Nephron (organoid): Measurements from ENCODE around the gene TOR4A.
A peak's percentile ranks its signal among the peaks of the same experiment; 100 is the strongest.

Experiments used
- H3K27ac Mint-ChIP-seq, 3 experiments: 2 replicates each; pipeline ENCODE4 v1.8.0; 2020; ENCODE audit warnings: mixed read lengths in 3 of 3, mild to moderate bottlenecking in 2 of 3, moderate library complexity in 1 of 3
- H3K27me3 Mint-ChIP-seq: 2 replicates; pipeline ENCODE4 v1.8.0; 2021; ENCODE audit warnings: low read depth, mild to moderate bottlenecking, moderate library complexity, mixed read lengths
- H3K36me3 Mint-ChIP-seq: 2 replicates; pipeline ENCODE4 v1.8.0; 2020; ENCODE audit warnings: low read depth, mixed read lengths
- H3K4me1 Mint-ChIP-seq: 2 replicates; pipeline ENCODE4 v1.8.0; 2020; ENCODE audit warnings: mixed read lengths
- H3K4me3 Mint-ChIP-seq, 3 experiments: 2 replicates each; pipeline ENCODE4 v1.8.0; 2020; ENCODE audit warnings: mild to moderate bottlenecking in 3 of 3, mixed read lengths in 3 of 3, moderate library complexity in 2 of 3
- H3K9me3 Mint-ChIP-seq: 2 replicates; pipeline ENCODE4 v1.8.0; 2020; ENCODE audit warnings: mixed read lengths
- TF ChIP-seq, protein P1 (sequence below), 3 experiments: fragments of 200-600 bp; sonication (generic); IDR thresholded peaks; one replicate each; pipeline ENCODE4 v1.5.0; 2021; ENCODE audit warnings: antibody characterized with exemption in 3 of 3; ENCODE audit not compliant: unreplicated experiment in 3 of 3

Gene TOR4A

DNA sequence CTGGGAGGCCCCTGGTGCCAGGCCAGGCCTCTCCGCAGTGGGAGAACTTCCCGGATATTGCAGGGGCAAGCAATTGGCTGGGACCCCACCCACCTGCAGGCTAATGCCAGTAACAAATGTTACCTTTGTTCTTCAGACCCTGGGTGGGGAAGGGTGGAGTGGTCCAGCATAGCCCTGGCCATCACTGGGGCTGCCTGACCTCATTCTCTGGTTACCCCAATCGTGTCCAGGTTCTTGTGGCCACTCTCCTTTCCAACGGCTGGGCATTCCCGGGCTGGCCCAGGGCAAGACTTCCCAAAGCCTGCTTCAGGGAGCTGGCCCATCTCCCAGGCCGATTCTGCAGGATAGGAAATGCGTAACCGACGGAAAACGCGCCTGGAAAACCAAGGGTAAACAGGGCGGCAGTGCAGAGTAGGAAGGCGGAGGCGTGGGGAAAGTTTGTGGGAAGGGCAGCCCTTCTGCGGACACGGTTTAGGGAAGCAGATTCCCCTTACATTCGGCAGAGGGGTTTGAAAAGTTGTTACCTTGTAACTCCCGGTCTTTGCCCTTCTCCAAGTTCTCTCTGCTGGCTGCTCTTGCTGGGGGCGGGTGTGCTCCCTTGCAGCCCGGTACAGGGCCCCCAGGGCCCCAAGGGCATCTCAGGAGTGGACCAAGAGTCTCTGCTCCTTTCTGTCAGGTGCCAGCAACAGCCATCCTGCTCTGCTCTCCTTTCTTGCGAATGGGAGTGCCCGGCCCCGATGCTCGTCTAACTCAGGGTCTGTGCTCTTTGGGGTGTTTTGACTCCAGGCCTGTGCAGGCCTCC lies 21.1 kb downstream of the TOR4A start:
- Mint-ChIP-seq H3K9me3 (peaks cover 2% of the 10 kb centered on the region), H3K4me3 (peak overlapping the region; percentile 51 to 62 (median 59)), H3K27ac (no peak overlapping the region), H3K36me3 (no peaks in the 10 kb centered on the region), H3K4me1 (peaks cover 27% of the 10 kb centered on the region), H3K27me3 (peaks cover 38% of the 10 kb centered on the region)
- TF ChIP-seq, protein P1, sequence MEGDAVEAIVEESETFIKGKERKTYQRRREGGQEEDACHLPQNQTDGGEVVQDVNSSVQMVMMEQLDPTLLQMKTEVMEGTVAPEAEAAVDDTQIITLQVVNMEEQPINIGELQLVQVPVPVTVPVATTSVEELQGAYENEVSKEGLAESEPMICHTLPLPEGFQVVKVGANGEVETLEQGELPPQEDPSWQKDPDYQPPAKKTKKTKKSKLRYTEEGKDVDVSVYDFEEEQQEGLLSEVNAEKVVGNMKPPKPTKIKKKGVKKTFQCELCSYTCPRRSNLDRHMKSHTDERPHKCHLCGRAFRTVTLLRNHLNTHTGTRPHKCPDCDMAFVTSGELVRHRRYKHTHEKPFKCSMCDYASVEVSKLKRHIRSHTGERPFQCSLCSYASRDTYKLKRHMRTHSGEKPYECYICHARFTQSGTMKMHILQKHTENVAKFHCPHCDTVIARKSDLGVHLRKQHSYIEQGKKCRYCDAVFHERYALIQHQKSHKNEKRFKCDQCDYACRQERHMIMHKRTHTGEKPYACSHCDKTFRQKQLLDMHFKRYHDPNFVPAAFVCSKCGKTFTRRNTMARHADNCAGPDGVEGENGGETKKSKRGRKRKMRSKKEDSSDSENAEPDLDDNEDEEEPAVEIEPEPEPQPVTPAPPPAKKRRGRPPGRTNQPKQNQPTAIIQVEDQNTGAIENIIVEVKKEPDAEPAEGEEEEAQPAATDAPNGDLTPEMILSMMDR (IDR thresholded peaks at IDR 0.05; ENCODE audit: unreplicated experiment in 3 of 3), result no peak

DNA sequence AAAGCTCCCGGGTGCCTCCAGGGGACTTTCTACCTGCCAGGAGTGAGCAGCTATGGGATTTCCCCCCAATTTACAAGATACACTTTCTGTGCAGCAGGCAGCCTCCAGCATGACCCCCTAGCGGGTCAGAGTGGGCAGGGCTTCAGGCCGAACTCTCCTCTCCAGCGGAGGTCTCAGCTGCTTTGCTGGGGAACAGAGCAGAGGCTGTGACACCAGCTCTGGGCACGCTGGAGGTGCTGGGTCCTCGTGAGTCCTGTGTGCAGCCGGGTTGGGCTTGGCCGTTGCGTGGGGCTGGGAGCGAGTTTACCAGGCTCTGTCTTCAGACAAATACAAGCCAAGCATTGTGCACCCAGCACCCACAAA lies 21.7 kb downstream of the TOR4A start:
- peaks cover 35% of the 10 kb centered on the region for H3K27me3 Mint-ChIP-seq
- H3K9me3 Mint-ChIP-seq, result no peaks in the 10 kb centered on the region
- H3K4me3 Mint-ChIP-seq, result peak overlapping the region; percentile 50 to 59 (median 51)
- no peak overlapping the region for H3K27ac Mint-ChIP-seq
- peaks cover 22% of the 10 kb centered on the region for H3K4me1 Mint-ChIP-seq
- TF ChIP-seq, protein P1 (IDR thresholded peaks at IDR 0.05; ENCODE audit: unreplicated experiment in 3 of 3), result no peak
- H3K36me3 Mint-ChIP-seq, result no peaks in the 10 kb centered on the region

DNA sequence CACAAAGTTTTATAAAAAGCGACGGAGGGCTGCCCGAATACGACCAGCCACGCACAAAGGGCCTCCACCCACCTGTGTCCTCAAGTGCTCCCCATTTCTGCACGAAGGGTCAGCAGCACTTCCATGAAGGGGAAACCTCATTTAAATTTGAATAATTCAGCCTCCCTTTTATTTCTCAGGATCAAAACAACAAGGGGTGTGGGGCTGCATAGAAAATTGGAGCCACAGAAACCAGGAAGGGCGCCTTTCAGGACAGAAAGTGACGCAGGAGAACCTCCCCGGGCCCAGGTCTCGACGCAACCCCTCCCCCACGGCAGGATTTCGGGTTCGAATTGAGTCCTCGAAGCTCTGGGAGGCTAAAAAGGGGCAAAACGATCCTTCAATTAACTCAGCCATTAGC lies 22.4 kb downstream of the TOR4A start:
- H3K36me3 Mint-ChIP-seq, result no peaks in the 10 kb centered on the region
- peak overlapping the region in 2 of 3 experiments; percentile 61 to 73 for H3K27ac Mint-ChIP-seq
- H3K4me1 Mint-ChIP-seq, result peaks cover 22% of the 10 kb centered on the region
- peak overlapping the region; percentile 82 to 87 (median 86) for H3K4me3 Mint-ChIP-seq
- peaks cover 30% of the 10 kb centered on the region for H3K27me3 Mint-ChIP-seq
- TF ChIP-seq, protein P1 (IDR thresholded peaks at IDR 0.05; ENCODE audit: unreplicated experiment in 3 of 3), result no peak
- no peaks in the 10 kb centered on the region for H3K9me3 Mint-ChIP-seq

DNA sequence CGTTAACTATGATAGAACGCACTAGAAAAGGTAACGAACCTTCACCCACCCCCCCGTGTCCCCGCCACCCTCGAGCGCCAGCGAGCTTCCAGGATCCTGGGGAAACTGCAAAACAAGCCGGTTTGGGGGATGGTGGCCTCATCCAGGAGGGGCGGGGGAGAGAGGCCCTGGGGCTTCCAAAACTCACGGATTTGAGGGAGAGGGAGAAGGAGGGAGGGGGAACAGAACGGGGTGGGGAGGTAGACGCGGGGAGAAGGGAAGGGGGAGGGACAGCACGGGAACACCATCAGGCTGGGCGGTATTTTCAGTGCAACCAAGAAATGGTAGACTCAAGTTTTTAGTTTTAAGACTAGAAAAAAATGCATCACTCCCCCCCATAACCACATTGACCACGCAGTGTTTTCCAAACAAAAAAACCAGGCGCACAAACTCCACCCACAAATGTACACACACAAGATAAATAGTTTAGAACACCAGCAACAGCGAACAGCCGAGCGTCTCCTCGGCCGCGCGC lies 23.1 kb downstream of the TOR4A start:
- TF ChIP-seq, protein P1 (IDR thresholded peaks at IDR 0.05; ENCODE audit: unreplicated experiment in 3 of 3), result no peak
- no peaks in the 10 kb centered on the region for H3K9me3 Mint-ChIP-seq
- H3K27me3 Mint-ChIP-seq, result peaks cover 30% of the 10 kb centered on the region
- H3K4me3 Mint-ChIP-seq, result peak overlapping the region; percentile 89 to 97 (median 96)
- no peaks in the 10 kb centered on the region for H3K36me3 Mint-ChIP-seq
- peak overlapping the region; percentile 64 to 96 (median 83) for H3K27ac Mint-ChIP-seq
- peaks cover 22% of the 10 kb centered on the region for H3K4me1 Mint-ChIP-seq

DNA sequence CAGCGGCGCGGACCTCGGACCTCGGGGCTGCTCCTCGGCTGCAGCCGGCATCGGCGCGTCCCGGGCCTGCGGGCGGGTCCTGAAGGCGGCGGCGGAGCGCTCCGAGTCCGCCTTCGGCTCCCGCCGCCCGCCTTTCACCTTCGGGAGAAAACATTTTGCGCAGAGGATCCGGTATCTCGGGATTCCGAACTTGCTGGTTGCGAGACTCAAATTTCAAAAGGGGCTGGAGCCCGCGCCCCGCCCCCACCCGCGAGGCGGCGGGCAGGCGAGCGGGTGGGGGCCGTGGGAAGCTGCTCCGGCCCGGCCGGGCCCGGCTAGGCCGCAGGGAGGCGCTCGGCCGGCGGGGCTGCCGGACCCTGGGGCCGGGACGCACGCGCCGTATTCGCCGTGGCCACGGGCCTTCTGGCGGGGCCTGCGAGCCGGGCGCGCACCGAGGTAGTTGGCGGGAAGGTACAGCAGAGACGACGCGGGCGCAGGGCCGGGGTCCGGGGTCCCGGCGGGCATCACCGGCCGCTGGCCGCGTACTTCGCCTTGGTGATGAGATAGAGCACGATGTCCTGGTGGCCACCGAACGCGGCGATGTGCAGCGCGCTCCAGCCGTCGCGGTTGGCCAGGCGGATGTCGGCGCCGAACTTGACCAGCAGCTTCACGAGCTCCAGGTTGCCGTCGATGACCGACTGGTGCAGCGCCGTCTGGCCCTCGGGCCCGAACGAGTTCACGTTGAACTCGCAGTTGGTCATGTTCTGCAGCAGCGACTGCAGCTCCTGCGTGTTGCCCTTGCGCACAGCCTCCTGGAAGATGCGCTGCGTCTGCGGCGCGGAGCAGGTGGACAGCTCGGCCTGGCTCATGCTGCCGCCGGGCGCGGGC lies 23.8 kb downstream of the TOR4A start:
- TF ChIP-seq, protein P1 (IDR thresholded peaks at IDR 0.05; ENCODE audit: unreplicated experiment in 3 of 3), result peak in 1 of 3 experiments; percentile 33
- Mint-ChIP-seq H3K9me3 (no peaks in the 10 kb centered on the region), H3K4me1 (peaks cover 22% of the 10 kb centered on the region), H3K36me3 (no peaks in the 10 kb centered on the region), H3K4me3 (peak overlapping the region; percentile 89 to 97 (median 96)), H3K27me3 (peaks cover 26% of the 10 kb centered on the region), H3K27ac (peak overlapping the region; percentile 64 to 96 (median 83))
